ENCODE measurements around the gene SOX10. TPM values are rescaled to one million over a fixed set of nuclear protein-coding genes. Genes with fewer than 3 reads are reported as not detected.

Gene SOX10
- total RNA-seq, 1 experiment from 2014 or later = 2.4 TPM

- Histone ChIP-seq H4K91ac (ENCODE audit: insufficient read length, low read depth, low read length) (no peak overlapping the region), H2AK5ac (ENCODE audit: insufficient read length, low read length) (no peak overlapping the region), H4K8ac (replicated peaks; ENCODE audit: insufficient read length, low read depth, low read length) (no peak overlapping the region), H2BK20ac (ENCODE audit: low read depth, low read length, poor library complexity, severe bottlenecking) (no peak overlapping the region), H3K56ac (ENCODE audit: insufficient read length, low read depth, low read length) (no peak overlapping the region), H3K27me3 (ENCODE audit: insufficient read depth, low read length) (no peaks in the 10 kb centered on the region), H3K4ac (ENCODE audit: low read depth, low read length) (no peak overlapping the region), H3K14ac (ENCODE audit: insufficient read depth, low read length) (no peak overlapping the region; the same call in 1 of the 2 replicates), H2AFZ (ENCODE audit: low read length) (no peak overlapping the region), H2BK120ac (ENCODE audit: low read depth, low read length, poor library complexity, severe bottlenecking) (no peak overlapping the region), H4K20me1 (ENCODE audit: control insufficient read depth, insufficient read depth, insufficient read length) (no peaks in the 10 kb centered on the region), H3T11ph (ENCODE audit: low read length) (no peak overlapping the region), H3K79me1 (ENCODE audit: insufficient read depth, low read depth, low read length, poor library complexity, severe bottlenecking) (no peaks in the 10 kb centered on the region), H3K18ac (ENCODE audit: insufficient read length, low read depth, low read length) (no peak overlapping the region), H3K4me1 (ENCODE audit: insufficient read depth, low read length) (no peaks in the 10 kb centered on the region), H4K5ac (ENCODE audit: insufficient read length, low read depth, low read length) (no peak overlapping the region), H2BK15ac (ENCODE audit: low read depth, low read length) (no peak overlapping the region), H3K27ac (ENCODE audit: insufficient read length, low read depth, low read length) (no peak overlapping the region), H3K4me2 (ENCODE audit: insufficient read depth, insufficient read length, low read length) (no peak overlapping the region), H3K9ac (ENCODE audit: extremely low read depth, insufficient read length, low read length) (no peak overlapping the region), H3K79me2 (ENCODE audit: insufficient read depth, low read length) (no peaks in the 10 kb centered on the region), H3K9me3 (ENCODE audit: control insufficient read depth, low read depth, low read length) (no peaks in the 10 kb centered on the region), H3K23me2 (ENCODE audit: insufficient read length, low read depth, low read length, poor library complexity, severe bottlenecking) (no peaks in the 10 kb centered on the region), H2BK12ac (ENCODE audit: insufficient read length, low read depth, low read length) (no peak overlapping the region), H3K23ac (ENCODE audit: insufficient read length, low read depth, low read length) (no peak overlapping the region), H2BK5ac (ENCODE audit: insufficient read length, low read length) (no peak overlapping the region)
- Mint-ChIP-seq H3K4me1 (peaks cover 14 to 20% of the 10 kb centered on the region in 2 experiments), H3K4me3 (no peak overlapping the region), H3K36me3 (ENCODE audit: insufficient read depth in 1 of 3, low read depth in 3 of 3) (no peaks in the 10 kb centered on the region), H3K27ac (no peak overlapping the region), H3K27me3 (ENCODE audit: low read depth) (peaks cover 35% of the 10 kb centered on the region), H3K9me3 (no peaks in the 10 kb centered on the region)
- no CpG with 5 or more reads among the region's 9 CpGs for WGBS (ENCODE audit: extremely low coverage, insufficient read length, low lambda C conversion rate)
- DNase-seq = no peak
- TF ChIP-seq CTCF (conservative IDR thresholded peaks at IDR 0.05) = no peak
Measured at GRCh38 chr22:38027487-38027886, 43.1 kb upstream of the SOX10 start.

Measured in H9 (cell line).